K562 (cell line): ENCODE results near the gene BROX. TPM values are rescaled to one million over a fixed set of nuclear protein-coding genes. Genes with fewer than 3 reads are reported as not detected.

ENCODE experiments used
- ATAC-seq: fragments of 200-7000 bp; cut with Tn5 transposase; 3 replicates; pipeline ENCODE4 v1.9.1; 2020; ENCODE audit warnings: moderate library complexity
- BruUV-seq: library from RNA; stranded (reverse); fragments of 400-500 nt; replicated peaks from 2 replicates; lab custom pipeline; 2021; lab: Mats Ljungman, UMichigan
- CTCF ChIA-PET: fragments of 300-600 bp; formaldehyde crosslinking; extraction: SDS; loops from one replicate; lab custom pipeline; 2021; ENCODE audit warnings: low intra/inter-chr PET ratio; lab: Yijun Ruan, JAX
- POLR2A ChIA-PET: fragments of 300-600, 350-650 bp; sonication (Branson Sonifier 250); formaldehyde crosslinking; extraction: SDS; loops from one replicate; lab custom pipeline; 2021; ENCODE audit warnings: antibody characterized with exemption, inconsistent platforms; lab: Yijun Ruan, JAX
- DNase-seq, 4 experiments: peaks; one replicate each; pipeline versions ENCODE4 v3.0.0 to v3.0.0-alpha.2; 2011 to 2018; ENCODE audit warnings: low spot score in 3 of 4, mixed read lengths in 3 of 4; ENCODE audit errors: extremely low read depth in 1 of 4
- FAIRE-seq: peaks from 2 replicates; lab custom pipeline; 2011; peaks lifted over from hg19 to GRCh38; lab: Jason Lieb, UNC
- H2AFZ ChIP-seq: 2 replicates; pipeline ENCODE4 v1.6.0; 2011; ENCODE audit warnings: low read depth, low read length, control low read depth, inconsistent platforms
- H3K27ac ChIP-seq: fragments of 200-600 bp; 3 replicates; pipeline ENCODE4 v1.8.0; 2011; ENCODE audit warnings: low read depth, mild to moderate bottlenecking, control low read depth, inconsistent platforms, low read length, moderate library complexity, mixed read lengths; ENCODE audit errors: extremely low read depth
- H3K27me3 ChIP-seq, 2 experiments: fragments of 300-600 bp in 1 of 2; 2 replicates in 1 of 2; 3 replicates in 1 of 2; pipeline versions ENCODE4 v1.6.0 to v1.8.0; 2011; ENCODE audit warnings: inconsistent platforms in 2 of 2, low read length in 2 of 2, mild to moderate bottlenecking in 1 of 2, mixed read lengths in 1 of 2, moderate library complexity in 1 of 2; ENCODE audit not compliant: control insufficient read depth in 2 of 2, insufficient read depth in 2 of 2
- H3K36me3 ChIP-seq: fragments of 300-600 bp; 3 replicates; pipeline ENCODE4 v1.8.0; 2011; ENCODE audit warnings: mild to moderate bottlenecking, low read length, inconsistent platforms; ENCODE audit not compliant: control insufficient read depth, insufficient read depth
- H3K4me1 ChIP-seq, 2 experiments: fragments of 200-600 bp in 1 of 2; replicated peaks in 1 of 2; 2 replicates in 1 of 2; 3 replicates in 1 of 2; pipeline versions ENCODE4 v1.5.1 to v1.8.0; 2011; ENCODE audit warnings: inconsistent platforms in 2 of 2, low read length in 2 of 2, mild to moderate bottlenecking in 1 of 2, mixed read lengths in 1 of 2, moderate library complexity in 1 of 2; ENCODE audit not compliant: control insufficient read depth in 2 of 2, insufficient read depth in 2 of 2
- H3K4me2 ChIP-seq: 2 replicates; pipeline ENCODE4 v1.6.1; 2011; ENCODE audit warnings: low read length, control low read depth, inconsistent platforms, mixed read lengths; ENCODE audit not compliant: insufficient read depth
- H3K4me3 ChIP-seq: fragments of 200-600 bp; sonication (generic), shearing (Covaris generic); 2 replicates; pipeline ENCODE4 v1.5.1; 2016; ENCODE audit warnings: control low read depth, inconsistent platforms
- H3K79me2 ChIP-seq: fragments of 200-600 bp; 3 replicates; pipeline ENCODE4 v1.8.0; 2011; ENCODE audit warnings: low read length, inconsistent platforms; ENCODE audit not compliant: control insufficient read depth, insufficient read depth
- H3K9ac ChIP-seq, 2 experiments: 2 replicates each; pipeline versions ENCODE4 v1.6.0 to v1.6.1; 2011; ENCODE audit warnings: low read depth in 2 of 2, low read length in 2 of 2, control low read depth in 1 of 2, inconsistent platforms in 1 of 2, mild to moderate bottlenecking in 1 of 2, mixed read lengths in 1 of 2; ENCODE audit not compliant: insufficient read depth in 1 of 2
- H3K9me1 ChIP-seq: one replicate; pipeline ENCODE4 v1.6.0; 2011; ENCODE audit warnings: inconsistent platforms, mild to moderate bottlenecking, low read length, moderate library complexity; ENCODE audit not compliant: control insufficient read depth, insufficient read depth
- H3K9me3 ChIP-seq: replicated peaks from 2 replicates; pipeline ENCODE4 v1.5.1; 2011; ENCODE audit warnings: low read depth, low read length, inconsistent platforms; ENCODE audit not compliant: control insufficient read depth, insufficient read depth
- H4K20me1 ChIP-seq: replicated peaks from 2 replicates; pipeline ENCODE4 v1.6.1; 2011; ENCODE audit warnings: low read length, inconsistent platforms, mixed read lengths; ENCODE audit not compliant: control insufficient read depth, insufficient read depth
- ERF ChIP-seq: fragments of 450-650 bp; formaldehyde crosslinking; IDR thresholded peaks from 2 replicates; pipeline ENCODE4 v1.4.0; 2020; ENCODE audit warnings: mild to moderate bottlenecking, mixed read lengths
- HMG20A ChIP-seq: fragments of 450-650 bp; formaldehyde crosslinking; conservative IDR thresholded peaks from 2 replicates; pipeline ENCODE4 v1.4.0; 2020; ENCODE audit warnings: mild to moderate bottlenecking, mixed read lengths
- MCM2 ChIP-seq: fragments of 450-650 bp; IDR thresholded peaks from 2 replicates; pipeline ENCODE4 v1.6.1; 2017; ENCODE audit warnings: low read depth, mild to moderate bottlenecking
- MEF2A ChIP-seq: IDR thresholded peaks from 2 replicates; pipeline ENCODE4 v1.6.1; 2011; ENCODE audit warnings: low read depth, mild to moderate bottlenecking, low read length, moderate library complexity; ENCODE audit not compliant: control insufficient read depth
- TAF9B ChIP-seq: fragments of 450-650 bp; IDR thresholded peaks from 2 replicates; pipeline ENCODE4 v1.6.1; 2018; ENCODE audit warnings: mild to moderate bottlenecking; ENCODE audit not compliant: partially characterized antibody
- U2AF1 ChIP-seq: fragments of 200-400 bp; formaldehyde crosslinking; optimal IDR thresholded peaks from 2 replicates; pipeline ENCODE3; 2017; ENCODE audit warnings: mild to moderate bottlenecking, low read depth, low read length, moderate library complexity
- ZBED1 ChIP-seq: IDR thresholded peaks from 2 replicates; pipeline ENCODE4 v1.6.1; 2014
- ZC3H8 ChIP-seq: fragments of 450-650 bp; IDR thresholded peaks from 2 replicates; pipeline ENCODE4 v1.6.1; 2017
- ZNF584 ChIP-seq: fragments of 200-800 bp; sonication (Bioruptor generic); IDR thresholded peaks from 2 replicates; pipeline ENCODE4 v1.6.1; 2016; ENCODE audit warnings: low read depth, mild to moderate bottlenecking, missing genetic modification characterization, missing compliant biosample characterization
- ZNF764 ChIP-seq: fragments of 250-450 bp; sonication (Bioruptor Pico); IDR thresholded peaks from 2 replicates; pipeline ENCODE4 v1.4.0; 2020; ENCODE audit warnings: low read depth, mild to moderate bottlenecking, moderate library complexity
- WGBS: fragments of 100-300 bp; shearing (Covaris generic); methylation state at CpG from one replicate; pipeline ENCODE4 v1.1.6; 2016; ENCODE audit warnings: low coverage, mixed read lengths; ENCODE audit not compliant: insufficient coverage; ENCODE audit errors: missing lambda C conversion rate; 5-methylcytosine and 5-hydroxymethylcytosine counted together
- in situ Hi-C: fragments of 300-500 bp; cut with MboI; formaldehyde crosslinking; loops from 4 replicates; pipeline ENCODE4 v1.15.0; 2018; ENCODE audit warnings: inconsistent platforms, mixed read lengths
- intact Hi-C: fragments of 100-400 bp; cut with micrococcal nuclease; formaldehyde crosslinking; loops from 2 replicates; pipeline ENCODE4 v1.14.2; 2022
- polyA plus RNA-seq, 8 experiments: library from polyadenylated mRNA; depleted of rRNA in 4 of 8; stranded (reverse) in 5 of 8; unstranded in 3 of 8; fragments of >200 nt; fragmentation: Nextera tagmentation in 2 of 8; fragmentation: Illumina TruSeq in 1 of 8; extraction: Ambion mirVana in 2 of 8; extraction: Trizol in 1 of 8; gene quantifications; 2 replicates each; pipeline versions ENCODE4 v1.2.1 to v1.2.3, GENCODE V29; 2011 to 2014; ENCODE audit warnings: inconsistent platforms in 1 of 8, missing spikeins in 1 of 8
- total RNA-seq, 7 experiments: library from RNA; depleted of rRNA in 6 of 7; stranded (reverse); fragments of >200 nt in 6 of 7; fragmentation: Illumina TruSeq in 2 of 7; extraction: Trizol in 2 of 7; gene quantifications; 2 replicates each; pipeline versions ENCODE4 v1.2.1 to v1.2.3, GENCODE V29; 2011 to 2021; ENCODE audit warnings: low replicate concordance in 1 of 7
- TF ChIP-seq, protein P1 (sequence below): fragments of 250-450 bp; sonication (Bioruptor Pico); IDR thresholded peaks from 2 replicates; pipeline ENCODE4 v1.8.0; 2021; ENCODE audit warnings: moderate library complexity, mild to moderate bottlenecking, inconsistent platforms
- TF ChIP-seq, protein P2 (sequence below): fragments of 200-600 bp; sonication (generic); IDR thresholded peaks from one replicate; pipeline ENCODE4 v1.6.1; 2012; ENCODE audit warnings: mild to moderate bottlenecking, low read depth, low read length, inconsistent platforms
- TF ChIP-seq, protein P3 (sequence below): fragments of 450-650 bp; IDR thresholded peaks from 2 replicates; pipeline ENCODE4 v1.6.1; 2016; ENCODE audit warnings: low read depth, mild to moderate bottlenecking, moderate library complexity

Gene BROX
- total and polyA plus RNA-seq, 9 of the 15 experiments (the other 6 are each of a cell fraction or from before 2014, with no cell fraction given) = 9.4 to 153 (median 45.1) TPM

DNA sequence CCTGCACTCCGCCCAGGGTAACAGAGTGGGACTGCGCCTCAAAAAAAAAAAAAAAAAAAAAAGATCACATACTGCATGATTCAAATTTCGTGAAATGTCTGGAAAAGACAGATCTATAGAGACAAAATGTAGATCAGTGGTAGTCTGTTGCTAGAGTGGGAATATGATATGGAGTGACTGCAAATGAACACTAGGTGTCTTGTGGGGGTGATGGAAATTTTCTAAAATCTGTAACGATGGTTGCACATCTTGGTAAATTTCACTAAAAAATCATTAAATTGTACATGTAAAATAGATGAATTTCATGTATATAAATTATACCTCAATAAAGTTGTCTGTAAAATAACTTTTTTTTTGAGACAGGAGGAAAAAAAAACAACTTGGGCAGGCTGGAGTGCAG is 5.5 kb upstream of the BROX start:
- no peak overlapping the region for H3K9ac ChIP-seq
- no peak overlapping the region for H2AFZ ChIP-seq
- no peaks in the 10 kb centered on the region for H3K9me1 ChIP-seq
- H3K27me3 ChIP-seq = no peaks in the 10 kb centered on the region
- FAIRE-seq (no peak), DNase-seq (no peak), ATAC-seq (no peak)
- peaks cover 79% of the 10 kb centered on the region for H3K79me2 ChIP-seq
- H3K4me2 ChIP-seq = no peak overlapping the region
- ChIA-PET POLR2A (no interaction called here), CTCF (no interaction called here)
- in situ Hi-C loops (no loop called here), intact Hi-C loops (no loop called here)
- BruUV-seq = no TSS peak
- H3K9me3 ChIP-seq = no peaks in the 10 kb centered on the region
- 57% methylated on average over 3 of the region's 4 CpGs for WGBS
- peaks cover 4% of the 10 kb centered on the region; the same call in 1 of the 2 replicates for H4K20me1 ChIP-seq
- peaks cover 17 to 19% of the 10 kb centered on the region in 2 experiments; a peak in 4 of 5 replicates for H3K4me1 ChIP-seq
- H3K27ac ChIP-seq = no peak overlapping the region
- H3K36me3 ChIP-seq = peaks cover 25% of the 10 kb centered on the region
- H3K4me3 ChIP-seq = no peak overlapping the region
- TF ChIP-seq ZNF764 (CRISPR knock-in tag) (no peak), MEF2A (no peak), MCM2 (no peak), TAF9B (no peak), ERF (no peak), ZNF584 (no peak), ZC3H8 (no peak), U2AF1 (no peak), HMG20A (no peak), ZBED1 (no peak)
- TF ChIP-seq, protein P1, sequence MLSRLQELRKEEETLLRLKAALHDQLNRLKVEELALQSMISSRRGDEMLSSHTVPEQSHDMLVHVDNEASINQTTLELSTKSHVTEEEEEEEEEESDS (CRISPR knock-in tag) = no peak
- TF ChIP-seq, protein P2, sequence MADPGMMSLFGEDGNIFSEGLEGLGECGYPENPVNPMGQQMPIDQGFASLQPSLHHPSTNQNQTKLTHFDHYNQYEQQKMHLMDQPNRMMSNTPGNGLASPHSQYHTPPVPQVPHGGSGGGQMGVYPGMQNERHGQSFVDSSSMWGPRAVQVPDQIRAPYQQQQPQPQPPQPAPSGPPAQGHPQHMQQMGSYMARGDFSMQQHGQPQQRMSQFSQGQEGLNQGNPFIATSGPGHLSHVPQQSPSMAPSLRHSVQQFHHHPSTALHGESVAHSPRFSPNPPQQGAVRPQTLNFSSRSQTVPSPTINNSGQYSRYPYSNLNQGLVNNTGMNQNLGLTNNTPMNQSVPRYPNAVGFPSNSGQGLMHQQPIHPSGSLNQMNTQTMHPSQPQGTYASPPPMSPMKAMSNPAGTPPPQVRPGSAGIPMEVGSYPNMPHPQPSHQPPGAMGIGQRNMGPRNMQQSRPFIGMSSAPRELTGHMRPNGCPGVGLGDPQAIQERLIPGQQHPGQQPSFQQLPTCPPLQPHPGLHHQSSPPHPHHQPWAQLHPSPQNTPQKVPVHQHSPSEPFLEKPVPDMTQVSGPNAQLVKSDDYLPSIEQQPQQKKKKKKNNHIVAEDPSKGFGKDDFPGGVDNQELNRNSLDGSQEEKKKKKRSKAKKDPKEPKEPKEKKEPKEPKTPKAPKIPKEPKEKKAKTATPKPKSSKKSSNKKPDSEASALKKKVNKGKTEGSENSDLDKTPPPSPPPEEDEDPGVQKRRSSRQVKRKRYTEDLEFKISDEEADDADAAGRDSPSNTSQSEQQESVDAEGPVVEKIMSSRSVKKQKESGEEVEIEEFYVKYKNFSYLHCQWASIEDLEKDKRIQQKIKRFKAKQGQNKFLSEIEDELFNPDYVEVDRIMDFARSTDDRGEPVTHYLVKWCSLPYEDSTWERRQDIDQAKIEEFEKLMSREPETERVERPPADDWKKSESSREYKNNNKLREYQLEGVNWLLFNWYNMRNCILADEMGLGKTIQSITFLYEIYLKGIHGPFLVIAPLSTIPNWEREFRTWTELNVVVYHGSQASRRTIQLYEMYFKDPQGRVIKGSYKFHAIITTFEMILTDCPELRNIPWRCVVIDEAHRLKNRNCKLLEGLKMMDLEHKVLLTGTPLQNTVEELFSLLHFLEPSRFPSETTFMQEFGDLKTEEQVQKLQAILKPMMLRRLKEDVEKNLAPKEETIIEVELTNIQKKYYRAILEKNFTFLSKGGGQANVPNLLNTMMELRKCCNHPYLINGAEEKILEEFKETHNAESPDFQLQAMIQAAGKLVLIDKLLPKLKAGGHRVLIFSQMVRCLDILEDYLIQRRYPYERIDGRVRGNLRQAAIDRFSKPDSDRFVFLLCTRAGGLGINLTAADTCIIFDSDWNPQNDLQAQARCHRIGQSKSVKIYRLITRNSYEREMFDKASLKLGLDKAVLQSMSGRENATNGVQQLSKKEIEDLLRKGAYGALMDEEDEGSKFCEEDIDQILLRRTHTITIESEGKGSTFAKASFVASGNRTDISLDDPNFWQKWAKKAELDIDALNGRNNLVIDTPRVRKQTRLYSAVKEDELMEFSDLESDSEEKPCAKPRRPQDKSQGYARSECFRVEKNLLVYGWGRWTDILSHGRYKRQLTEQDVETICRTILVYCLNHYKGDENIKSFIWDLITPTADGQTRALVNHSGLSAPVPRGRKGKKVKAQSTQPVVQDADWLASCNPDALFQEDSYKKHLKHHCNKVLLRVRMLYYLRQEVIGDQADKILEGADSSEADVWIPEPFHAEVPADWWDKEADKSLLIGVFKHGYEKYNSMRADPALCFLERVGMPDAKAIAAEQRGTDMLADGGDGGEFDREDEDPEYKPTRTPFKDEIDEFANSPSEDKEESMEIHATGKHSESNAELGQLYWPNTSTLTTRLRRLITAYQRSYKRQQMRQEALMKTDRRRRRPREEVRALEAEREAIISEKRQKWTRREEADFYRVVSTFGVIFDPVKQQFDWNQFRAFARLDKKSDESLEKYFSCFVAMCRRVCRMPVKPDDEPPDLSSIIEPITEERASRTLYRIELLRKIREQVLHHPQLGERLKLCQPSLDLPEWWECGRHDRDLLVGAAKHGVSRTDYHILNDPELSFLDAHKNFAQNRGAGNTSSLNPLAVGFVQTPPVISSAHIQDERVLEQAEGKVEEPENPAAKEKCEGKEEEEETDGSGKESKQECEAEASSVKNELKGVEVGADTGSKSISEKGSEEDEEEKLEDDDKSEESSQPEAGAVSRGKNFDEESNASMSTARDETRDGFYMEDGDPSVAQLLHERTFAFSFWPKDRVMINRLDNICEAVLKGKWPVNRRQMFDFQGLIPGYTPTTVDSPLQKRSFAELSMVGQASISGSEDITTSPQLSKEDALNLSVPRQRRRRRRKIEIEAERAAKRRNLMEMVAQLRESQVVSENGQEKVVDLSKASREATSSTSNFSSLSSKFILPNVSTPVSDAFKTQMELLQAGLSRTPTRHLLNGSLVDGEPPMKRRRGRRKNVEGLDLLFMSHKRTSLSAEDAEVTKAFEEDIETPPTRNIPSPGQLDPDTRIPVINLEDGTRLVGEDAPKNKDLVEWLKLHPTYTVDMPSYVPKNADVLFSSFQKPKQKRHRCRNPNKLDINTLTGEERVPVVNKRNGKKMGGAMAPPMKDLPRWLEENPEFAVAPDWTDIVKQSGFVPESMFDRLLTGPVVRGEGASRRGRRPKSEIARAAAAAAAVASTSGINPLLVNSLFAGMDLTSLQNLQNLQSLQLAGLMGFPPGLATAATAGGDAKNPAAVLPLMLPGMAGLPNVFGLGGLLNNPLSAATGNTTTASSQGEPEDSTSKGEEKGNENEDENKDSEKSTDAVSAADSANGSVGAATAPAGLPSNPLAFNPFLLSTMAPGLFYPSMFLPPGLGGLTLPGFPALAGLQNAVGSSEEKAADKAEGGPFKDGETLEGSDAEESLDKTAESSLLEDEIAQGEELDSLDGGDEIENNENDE = no peak
- TF ChIP-seq, protein P3, sequence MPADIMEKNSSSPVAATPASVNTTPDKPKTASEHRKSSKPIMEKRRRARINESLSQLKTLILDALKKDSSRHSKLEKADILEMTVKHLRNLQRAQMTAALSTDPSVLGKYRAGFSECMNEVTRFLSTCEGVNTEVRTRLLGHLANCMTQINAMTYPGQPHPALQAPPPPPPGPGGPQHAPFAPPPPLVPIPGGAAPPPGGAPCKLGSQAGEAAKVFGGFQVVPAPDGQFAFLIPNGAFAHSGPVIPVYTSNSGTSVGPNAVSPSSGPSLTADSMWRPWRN = no peak
